CD4-positive, CD25-positive, alpha-beta regulatory T cell (primary cell): Measurements from ENCODE around the gene SPRY4. TPM values are rescaled to one million over a fixed set of nuclear protein-coding genes. Genes with fewer than 3 reads are reported as not detected.
A peak's percentile ranks its signal among the peaks of the same experiment; 100 is the strongest.
"Not testable (repeated sequence)": the region's sequence is repeated elsewhere in the genome, so short reads cannot be mapped to it uniquely, and the experiment has no call there.

Experiments used
- ATAC-seq, 2 donors: fragments of 150-1000 bp; cut with Tn5 transposase; one replicate each; pipeline ENCODE4 v1.10.0; 2021; ENCODE audit warnings: low read depth in 2 of 2, moderate number of reproducible peaks in 2 of 2, moderate library complexity in 1 of 2
- DNase-seq, 3 donors: peaks; one replicate each; pipeline versions ENCODE4 v3.0.0 to v3.0.0-alpha.2; 2012 to 2022; ENCODE audit warnings: mixed read lengths in 1 of 3
- H3K27ac ChIP-seq: one replicate; pipeline ENCODE4 v1.7.0; 2013; ENCODE audit warnings: mild to moderate bottlenecking, low read length; ENCODE audit not compliant: insufficient read depth, poor library complexity, severe bottlenecking
- H3K27me3 ChIP-seq: one replicate; pipeline ENCODE4 v1.7.0; 2013; ENCODE audit warnings: low read length; ENCODE audit not compliant: control insufficient read depth, insufficient read depth
- H3K36me3 ChIP-seq: one replicate; pipeline ENCODE4 v1.7.0; 2013; ENCODE audit warnings: mild to moderate bottlenecking, low read length, moderate library complexity; ENCODE audit not compliant: control insufficient read depth, insufficient read depth
- H3K4me1 ChIP-seq: 2 replicates; pipeline ENCODE4 v1.7.0; 2013; ENCODE audit warnings: mild to moderate bottlenecking, low read length; ENCODE audit not compliant: insufficient read depth, control insufficient read depth, poor library complexity, severe bottlenecking
- H3K4me3 ChIP-seq: one replicate; pipeline ENCODE4 v1.7.0; 2013; ENCODE audit warnings: low read depth, mild to moderate bottlenecking, low read length, moderate library complexity
- H3K9me3 ChIP-seq, 2 experiments: 1 replicate in 1 of 2; 2 replicates in 1 of 2; pipeline ENCODE4 v1.7.0; 2013; ENCODE audit warnings: low read length in 2 of 2, mild to moderate bottlenecking in 1 of 2, moderate library complexity in 1 of 2; ENCODE audit not compliant: control insufficient read depth in 2 of 2
- H3K27ac Mint-ChIP-seq, 3 donors: one replicate each; pipeline ENCODE4 v1.8.0; 2020 to 2022; ENCODE audit warnings: mild to moderate bottlenecking in 3 of 3, mixed read lengths in 3 of 3, moderate library complexity in 2 of 3
- H3K27me3 Mint-ChIP-seq: one replicate; pipeline ENCODE4 v1.8.0; 2022; ENCODE audit warnings: mild to moderate bottlenecking, mixed read lengths
- H3K36me3 Mint-ChIP-seq: one replicate; pipeline ENCODE4 v1.8.0; 2020; ENCODE audit warnings: mixed read lengths
- H3K4me1 Mint-ChIP-seq, 4 donors: one replicate each; pipeline ENCODE4 v1.8.0; 2020 to 2022; ENCODE audit warnings: mixed read lengths in 4 of 4, mild to moderate bottlenecking in 1 of 4
- H3K4me3 Mint-ChIP-seq, 4 donors: one replicate each; pipeline ENCODE4 v1.8.0; 2020 to 2022; ENCODE audit warnings: mild to moderate bottlenecking in 4 of 4, mixed read lengths in 4 of 4, moderate library complexity in 3 of 4
- H3K9me3 Mint-ChIP-seq, 7 donors: one replicate each; pipeline ENCODE4 v1.8.0; 2020 to 2022; ENCODE audit warnings: mixed read lengths in 7 of 7, mild to moderate bottlenecking in 3 of 7, moderate library complexity in 2 of 7
- polyA plus RNA-seq, 4 donors: library from polyadenylated mRNA; unstranded; fragments of 300-500 nt; fragmentation: Illumina TruSeq; gene quantifications; one replicate each; pipeline ENCODE4 v1.2.3, GENCODE V29; 2021
- total RNA-seq: library from RNA; stranded (reverse); gene quantifications from one replicate; pipeline ENCODE4 v1.2.3, GENCODE V29; 2022

Gene SPRY4, protein sequence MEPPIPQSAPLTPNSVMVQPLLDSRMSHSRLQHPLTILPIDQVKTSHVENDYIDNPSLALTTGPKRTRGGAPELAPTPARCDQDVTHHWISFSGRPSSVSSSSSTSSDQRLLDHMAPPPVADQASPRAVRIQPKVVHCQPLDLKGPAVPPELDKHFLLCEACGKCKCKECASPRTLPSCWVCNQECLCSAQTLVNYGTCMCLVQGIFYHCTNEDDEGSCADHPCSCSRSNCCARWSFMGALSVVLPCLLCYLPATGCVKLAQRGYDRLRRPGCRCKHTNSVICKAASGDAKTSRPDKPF
- total RNA-seq (0.52 TPM), polyA plus RNA-seq (not detected)

DNA sequence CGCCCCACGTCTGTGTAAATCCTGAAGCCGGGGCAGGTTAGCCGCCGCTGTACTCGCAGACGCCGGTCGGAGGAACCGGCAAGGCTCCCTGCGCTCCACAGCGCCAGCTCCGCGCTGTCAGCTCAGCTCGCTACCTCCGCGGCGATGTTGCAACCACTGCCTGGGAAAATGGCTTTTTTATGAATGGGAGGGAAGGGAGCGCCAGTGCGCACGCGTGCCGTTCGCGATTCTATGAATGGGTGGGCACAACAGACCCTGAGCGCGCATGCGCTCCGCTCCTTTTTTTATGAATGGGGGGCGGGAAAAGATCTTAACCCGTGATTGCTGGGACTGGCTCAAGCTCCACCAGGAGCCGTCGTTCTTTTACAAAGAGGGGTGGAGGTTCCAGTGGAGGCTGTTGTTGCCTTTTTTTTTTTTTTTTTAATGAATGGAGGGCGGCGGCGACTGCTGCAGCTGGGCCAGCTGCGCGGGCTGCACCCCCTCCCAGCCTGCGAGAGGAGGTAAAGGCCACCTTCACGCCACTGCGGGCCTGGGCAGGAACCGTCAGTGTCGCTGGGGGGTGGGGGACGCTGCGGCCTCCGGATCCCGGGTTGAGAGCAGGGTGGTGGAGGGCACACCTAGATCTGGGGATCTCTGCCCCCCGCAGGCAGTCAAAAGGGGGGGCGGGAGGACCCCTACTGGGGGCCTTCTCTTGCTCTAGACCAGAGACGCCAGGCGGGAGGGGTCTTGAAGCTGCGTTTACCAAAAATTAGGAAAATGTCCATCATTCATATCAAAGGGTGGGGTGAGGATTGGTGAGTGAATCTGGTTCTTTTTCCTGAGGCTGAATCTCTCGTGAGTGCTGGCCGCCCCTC, at the start of gene SPRY4:
SPRY4 (minus strand) TSS at position 151 of the 854 bp plus-strand sequence. CDS start 9,913 bp downstream, outside the sequence.
- H3K27me3 Mint-ChIP-seq, result peaks cover 86% of the 10 kb centered on the region
- peak; percentile 62 to 64 for ATAC-seq
- H3K4me3 ChIP-seq, result peak within 1 kb of the TSS; percentile 51
- no peaks in the 10 kb centered on the region for H3K9me3 ChIP-seq
- peaks cover 28% of the 10 kb centered on the region for H3K4me1 ChIP-seq
- H3K36me3 Mint-ChIP-seq, result peaks cover 7% of the 10 kb centered on the region
- no peak within 1 kb of the TSS for H3K27ac ChIP-seq
- peaks cover 0 to 31% (median 14%) of the 10 kb centered on the region in 4 donors for H3K4me1 Mint-ChIP-seq
- H3K27me3 ChIP-seq, result peaks cover 18% of the 10 kb centered on the region
- H3K4me3 Mint-ChIP-seq, result peak within 1 kb of the TSS; percentile 79 to 88 (median 84)
- H3K36me3 ChIP-seq, result no peaks in the 10 kb centered on the region
- H3K27ac Mint-ChIP-seq, result peak within 1 kb of the TSS in 2 of 3 donors; percentile 59 to 86
- H3K9me3 Mint-ChIP-seq, result no peaks in the 10 kb centered on the region
- DNase-seq, result peak; percentile 53 to 82 (median 67)

DNA sequence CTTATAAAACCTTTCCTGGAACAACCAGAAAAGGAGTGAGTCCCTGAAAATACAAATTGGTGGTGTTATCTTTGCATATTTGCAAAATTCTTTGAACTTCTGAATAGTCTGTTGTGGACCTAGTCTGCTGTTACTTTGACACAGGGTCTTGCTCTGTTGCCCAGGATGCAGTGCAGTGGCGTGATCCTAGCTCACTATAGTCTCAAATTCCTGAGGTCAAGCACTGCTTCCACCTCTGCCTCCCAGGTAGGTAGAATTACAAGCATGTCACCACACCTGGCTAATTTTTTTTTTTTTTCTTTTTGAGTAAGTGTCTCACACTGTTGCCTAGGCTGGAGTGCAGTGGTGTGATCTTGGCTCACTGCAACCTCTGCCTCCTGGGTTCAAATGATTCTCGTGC, 43.7 kb upstream of the SPRY4 start:
- Histone ChIP-seq H3K36me3 (no peaks in the 10 kb centered on the region), H3K4me3 (no peak overlapping the region), H3K9me3 (no peaks in the 10 kb centered on the region), H3K4me1 (no peaks in the 10 kb centered on the region), H3K27ac (no peak overlapping the region), H3K27me3 (peaks cover 2% of the 10 kb centered on the region)
- no peaks in the 10 kb centered on the region for H3K36me3 Mint-ChIP-seq
- H3K27me3 Mint-ChIP-seq, result peaks cover 14% of the 10 kb centered on the region
- DNase-seq (no peak), ATAC-seq (no peak)
- H3K4me3 Mint-ChIP-seq, result no peak overlapping the region
- H3K9me3 Mint-ChIP-seq, result no peaks in the 10 kb centered on the region
- peaks cover 0 to 5% (median 3%) of the 10 kb centered on the region in 4 donors for H3K4me1 Mint-ChIP-seq
- no peak overlapping the region for H3K27ac Mint-ChIP-seq

DNA sequence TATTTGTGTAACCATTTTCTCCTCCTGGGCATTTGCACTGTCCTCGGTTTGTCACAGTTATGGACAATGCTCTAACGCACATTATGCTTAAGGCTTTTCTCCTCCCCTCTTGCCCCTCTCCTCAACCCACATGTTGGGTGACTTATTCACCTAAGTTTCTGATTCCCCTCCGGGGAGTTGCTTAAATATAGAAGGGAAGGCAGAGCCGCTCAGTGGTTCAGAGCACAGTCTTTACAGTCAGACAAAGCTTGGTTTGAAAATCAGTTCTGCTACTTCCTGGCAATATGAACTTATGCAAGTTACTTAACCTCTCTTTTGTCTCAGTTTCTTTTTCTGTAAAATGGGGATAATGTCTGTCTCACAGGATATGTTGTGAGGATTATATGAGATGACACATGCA, 41.2 kb upstream of the SPRY4 start:
- Histone ChIP-seq H3K27ac (no peak overlapping the region), H3K9me3 (no peaks in the 10 kb centered on the region), H3K27me3 (peaks cover 2% of the 10 kb centered on the region), H3K36me3 (no peaks in the 10 kb centered on the region), H3K4me1 (no peaks in the 10 kb centered on the region), H3K4me3 (no peak overlapping the region)
- DNase-seq (no peak), ATAC-seq (no peak)
- Mint-ChIP-seq H3K4me1 (peaks cover 0 to 5% (median 3%) of the 10 kb centered on the region in 4 donors), H3K36me3 (no peaks in the 10 kb centered on the region), H3K27ac (no peak overlapping the region), H3K27me3 (peaks cover 14% of the 10 kb centered on the region), H3K4me3 (no peak overlapping the region), H3K9me3 (no peaks in the 10 kb centered on the region)

DNA sequence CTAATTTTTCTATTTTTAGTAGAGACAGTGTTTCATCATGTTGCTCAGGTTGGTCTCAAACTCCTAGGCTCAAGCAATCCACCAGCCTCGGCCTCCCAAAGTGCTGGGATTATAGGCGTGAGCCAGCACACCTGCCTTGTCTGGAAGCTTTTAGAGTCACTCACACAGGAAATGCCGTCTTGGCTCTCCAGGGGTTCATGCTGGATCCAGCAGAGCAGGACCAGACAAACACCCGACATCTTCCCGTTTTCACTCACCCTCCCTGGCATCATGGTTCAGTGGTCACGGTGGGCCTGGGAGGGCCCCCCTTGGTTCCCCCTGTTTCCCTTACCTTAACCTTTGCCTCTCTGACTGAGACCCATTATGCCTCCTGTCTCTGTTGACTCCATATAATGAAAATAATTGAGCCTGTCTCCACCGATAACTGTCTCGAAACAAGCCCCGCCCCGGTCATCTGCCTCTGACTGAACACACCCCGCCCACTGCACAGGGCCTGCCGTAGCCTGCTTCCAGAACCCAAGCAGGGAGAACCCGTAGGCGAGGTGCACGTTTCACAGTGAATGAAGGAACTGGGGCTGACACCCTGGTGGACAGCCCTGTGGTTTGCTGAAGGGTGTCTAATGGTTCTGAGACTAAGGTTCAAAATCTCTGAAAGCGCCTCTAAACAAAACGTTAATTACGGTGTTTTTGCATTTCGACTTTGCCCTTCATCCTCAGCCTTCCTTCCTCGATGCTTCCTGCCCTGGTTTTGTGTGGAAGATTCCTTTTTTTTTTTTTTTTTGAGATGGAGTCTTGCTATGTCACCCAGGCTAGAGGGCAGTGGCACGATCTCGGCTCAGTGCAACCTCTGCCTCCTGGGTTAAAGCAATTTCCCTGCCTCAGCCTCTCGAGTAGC, 39.7 kb upstream of the SPRY4 start:
- no peak for ATAC-seq
- H3K27ac Mint-ChIP-seq, result peak overlapping the region in 1 of 3 donors; percentile 49
- peaks cover 2% of the 10 kb centered on the region for H3K27me3 ChIP-seq
- H3K27me3 Mint-ChIP-seq, result peaks cover 14% of the 10 kb centered on the region
- no peak overlapping the region for H3K27ac ChIP-seq
- H3K36me3 Mint-ChIP-seq, result no peaks in the 10 kb centered on the region
- no peaks in the 10 kb centered on the region for H3K9me3 ChIP-seq
- H3K36me3 ChIP-seq, result no peaks in the 10 kb centered on the region
- no peak overlapping the region for H3K4me3 Mint-ChIP-seq
- no peaks in the 10 kb centered on the region for H3K9me3 Mint-ChIP-seq
- no peak overlapping the region for H3K4me3 ChIP-seq
- no peak for DNase-seq
- peaks cover 3 to 20% (median 15%) of the 10 kb centered on the region in 4 donors for H3K4me1 Mint-ChIP-seq
- peaks cover 7% of the 10 kb centered on the region for H3K4me1 ChIP-seq

DNA sequence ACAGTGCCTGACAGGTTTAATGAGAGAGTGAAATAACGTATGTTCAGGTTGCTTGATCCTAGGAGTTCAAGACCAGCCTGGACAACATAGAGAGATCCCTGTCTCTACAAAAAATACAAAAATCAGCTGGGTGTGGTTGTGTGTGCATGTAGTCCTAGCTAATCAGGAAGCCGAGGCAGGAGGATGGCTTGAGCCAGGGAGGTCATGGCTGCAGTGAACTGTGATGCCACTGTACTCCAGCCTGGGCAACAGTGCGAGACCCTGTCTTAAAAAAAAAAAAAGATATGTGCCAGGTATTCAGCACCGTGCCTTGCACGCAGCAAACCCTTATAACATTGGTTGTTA, 38.8 kb upstream of the SPRY4 start:
- ATAC-seq, result no peak

DNA sequence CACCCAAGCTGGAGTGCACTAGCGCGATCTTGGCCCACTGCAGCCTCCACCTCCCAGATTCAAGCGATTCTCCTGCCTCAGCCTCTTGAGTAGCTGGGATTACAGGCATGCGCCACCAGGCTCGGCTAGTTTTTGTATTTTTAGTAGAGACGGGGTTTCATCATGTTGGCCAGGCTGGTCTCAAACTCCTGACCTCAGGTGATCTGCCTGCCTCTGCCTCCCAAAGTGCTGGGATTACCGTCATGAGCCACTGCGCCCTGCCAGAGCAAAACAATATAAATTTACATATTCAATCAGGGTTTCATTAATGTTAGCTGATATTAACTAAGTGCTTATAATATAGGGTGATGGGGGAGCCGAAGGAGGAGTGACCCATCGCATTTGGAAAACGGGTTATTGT, 37.4 kb upstream of the SPRY4 start:
- not testable (repeated sequence) for H3K27ac ChIP-seq, H3K4me3 ChIP-seq, H3K9me3 Mint-ChIP-seq, H3K4me3 Mint-ChIP-seq, ATAC-seq, H3K27me3 ChIP-seq, H3K36me3 ChIP-seq, DNase-seq, H3K9me3 ChIP-seq, H3K27ac Mint-ChIP-seq, H3K36me3 Mint-ChIP-seq
- H3K4me1 ChIP-seq, result peaks cover 28% of the 10 kb centered on the region
- peaks cover 10 to 41% (median 23%) of the 10 kb centered on the region in 4 donors for H3K4me1 Mint-ChIP-seq
- H3K27me3 Mint-ChIP-seq, result peaks cover 21% of the 10 kb centered on the region

More for the DNA sequence above, 38.8 kb upstream of the SPRY4 start:
- Mint-ChIP-seq H3K27ac (no peak overlapping the region), H3K4me3 (no peak overlapping the region), H3K4me1 (peaks cover 4 to 29% (median 17%) of the 10 kb centered on the region in 4 donors), H3K27me3 (peaks cover 14% of the 10 kb centered on the region), H3K36me3 (no peaks in the 10 kb centered on the region), H3K9me3 (no peaks in the 10 kb centered on the region)
- peaks cover 14% of the 10 kb centered on the region for H3K4me1 ChIP-seq
- no peaks in the 10 kb centered on the region for H3K36me3 ChIP-seq
- no peaks in the 10 kb centered on the region for H3K9me3 ChIP-seq
- no peak overlapping the region for H3K27ac ChIP-seq
- H3K27me3 ChIP-seq, result peaks cover 2% of the 10 kb centered on the region
- no peak overlapping the region for H3K4me3 ChIP-seq
- DNase-seq, result no peak

DNA sequence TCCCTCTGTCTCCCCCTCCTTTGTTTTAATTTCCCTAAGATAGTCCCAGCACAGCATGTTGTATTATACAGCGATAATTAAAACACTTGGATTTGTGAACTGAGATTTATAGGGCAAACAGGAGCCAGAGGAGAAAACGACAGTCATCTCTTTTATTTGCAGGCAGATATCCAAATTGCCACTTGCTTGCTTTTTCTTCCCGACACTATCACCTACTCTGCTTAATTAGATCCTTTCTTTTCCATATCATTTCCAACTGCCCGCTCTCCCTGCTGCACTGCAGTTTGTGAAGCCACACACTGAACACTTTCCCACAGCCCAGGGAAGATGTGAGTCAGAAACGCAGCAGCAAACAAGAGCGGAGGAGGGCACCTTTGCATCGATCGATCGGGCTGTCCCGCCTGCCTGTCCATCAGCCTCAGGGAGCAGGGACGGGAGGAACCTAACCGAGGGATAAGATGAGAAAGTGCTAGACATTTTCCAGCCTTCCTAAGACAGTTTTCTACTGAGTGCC, 35.8 kb upstream of the SPRY4 start:
- H3K27ac ChIP-seq, result no peak overlapping the region
- no peaks in the 10 kb centered on the region for H3K9me3 ChIP-seq
- ATAC-seq (no peak), DNase-seq (no peak)
- H3K27me3 ChIP-seq, result no peaks in the 10 kb centered on the region
- H3K4me1 ChIP-seq, result peaks cover 43% of the 10 kb centered on the region
- Mint-ChIP-seq H3K36me3 (no peaks in the 10 kb centered on the region), H3K9me3 (no peaks in the 10 kb centered on the region), H3K27ac (no peak overlapping the region), H3K27me3 (peaks cover 27% of the 10 kb centered on the region), H3K4me1 (peaks cover 10 to 50% (median 24%) of the 10 kb centered on the region in 4 donors), H3K4me3 (no peak overlapping the region)
- H3K36me3 ChIP-seq, result no peaks in the 10 kb centered on the region
- no peak overlapping the region for H3K4me3 ChIP-seq
